Activated B cell treated with CpG ODN at 0.5 μM for 24 hours (primary cell): ENCODE measurements around the gene LIG1. TPM values are rescaled to one million over a fixed set of nuclear protein-coding genes. Genes with fewer than 3 reads are reported as not detected.

Experiments
- ATAC-seq: fragments of 200-7000 bp; cut with Tn5 transposase; one replicate; pipeline ENCODE4 v1.10.0; 2021; ENCODE audit warnings: low read depth, mild to moderate bottlenecking, moderate library complexity
- CTCF ChIA-PET: fragments of 350-600 bp; sonication (Branson Sonifier 250); formaldehyde crosslinking; loops from one replicate; lab custom pipeline; 2021; ENCODE audit warnings: antibody characterized with exemption; lab: Charles Lee
- POLR2A ChIA-PET: fragments of 350-600 bp; sonication (Branson Sonifier 250); formaldehyde crosslinking; loops from one replicate; lab custom pipeline; 2021; ENCODE audit warnings: antibody characterized with exemption; lab: Charles Lee
- DNase-seq: peaks from one replicate; pipeline ENCODE4 v3.0.0; 2022
- H3K27ac Mint-ChIP-seq: one replicate; pipeline ENCODE4 v1.8.0; 2020; ENCODE audit warnings: mixed read lengths
- H3K27me3 Mint-ChIP-seq: one replicate; pipeline ENCODE4 v1.8.0; 2021; ENCODE audit warnings: mixed read lengths
- H3K36me3 Mint-ChIP-seq: one replicate; pipeline ENCODE4 v1.8.0; 2021; ENCODE audit warnings: low read depth, mixed read lengths
- H3K4me1 Mint-ChIP-seq: one replicate; pipeline ENCODE4 v1.8.0; 2021; ENCODE audit warnings: mixed read lengths
- H3K4me3 Mint-ChIP-seq: one replicate; pipeline ENCODE4 v1.8.0; 2020; ENCODE audit warnings: mild to moderate bottlenecking, mixed read lengths
- H3K9me3 Mint-ChIP-seq: one replicate; pipeline ENCODE4 v1.8.0; 2020; ENCODE audit warnings: mixed read lengths
- CTCF ChIP-seq: fragments of 200-600 bp; IDR thresholded peaks from one replicate; pipeline ENCODE4 v1.8.0; 2022; ENCODE audit warnings: antibody characterized with exemption, mild to moderate bottlenecking
- intact Hi-C: fragments of 100-400 bp; cut with micrococcal nuclease; formaldehyde crosslinking; loops from one replicate; pipeline ENCODE4 v1.15.1; 2024
- total RNA-seq: library from RNA; stranded (reverse); gene quantifications from 2 replicates; pipeline ENCODE4 v1.2.3, GENCODE V29; 2022

The LIG1 gene
- total RNA-seq, 1 donor from 2014 or later: 41.8 TPM

- intact Hi-C loops: no loop called here
- no peak for DNase-seq
- Mint-ChIP-seq H3K4me1 (peaks cover 9% of the 10 kb centered on the region), H3K9me3 (no peaks in the 10 kb centered on the region), H3K27me3 (no peaks in the 10 kb centered on the region), H3K36me3 (peaks cover 24% of the 10 kb centered on the region), H3K4me3 (peak overlapping the region; percentile 41), H3K27ac (peak overlapping the region; percentile 76)
- no peak for TF ChIP-seq CTCF
- no peak for ATAC-seq
- ChIA-PET CTCF (interaction anchor here (0.9 to 1.1 kb wide), 2 partner anchors 22 to 99 kb away, joined by 3 read pairs; no protein-coding TSS in a partner anchor), POLR2A (interaction anchor here (0.6 to 0.9 kb wide), 2 partner anchors 8 to 94 kb away, joined by 7 to 12 read pairs; no protein-coding TSS in a partner anchor)
Observed at GRCh38 chr19:48206397-48207093, 36.4 kb upstream of the LIG1 start.

GRCh38 chr19:48203794-48204628 is 33.9 kb upstream of the LIG1 start:
- Mint-ChIP-seq H3K4me3 (no peak overlapping the region), H3K36me3 (peaks cover 8% of the 10 kb centered on the region), H3K4me1 (peaks cover 6% of the 10 kb centered on the region), H3K27me3 (no peaks in the 10 kb centered on the region), H3K27ac (no peak overlapping the region), H3K9me3 (no peaks in the 10 kb centered on the region)
- intact Hi-C loops: loop anchor here (1.0 to 5.0 kb wide), 3 partner anchors 34 to 403 kb away; partner anchors contain the start of genes LIG1, SPACA4 and ZSWIM9
- ChIA-PET CTCF (interaction anchor here (0.6 to 3.7 kb wide), 10 partner anchors 10 to 547 kb away, joined by 3 to 20 read pairs (median 4); no protein-coding TSS in a partner anchor), POLR2A (interaction anchor here (0.6 to 4.1 kb wide), 21 partner anchors 10 to 415 kb away, joined by 3 to 28 read pairs (median 5); partner anchors contain the start of genes CARD8, KDELR1, LIG1 and PLA2G4C)
- ATAC-seq: peak; percentile 100
- no peak for TF ChIP-seq CTCF
- peak; percentile 79 for DNase-seq

- Mint-ChIP-seq H3K4me1 (peaks cover 6% of the 10 kb centered on the region), H3K36me3 (peaks cover 7% of the 10 kb centered on the region), H3K27ac (no peak overlapping the region), H3K9me3 (no peaks in the 10 kb centered on the region), H3K4me3 (no peak overlapping the region), H3K27me3 (no peaks in the 10 kb centered on the region)
- DNase-seq: no peak
- ATAC-seq: no peak
- ChIA-PET CTCF (interaction anchor here (0.6 to 3.7 kb wide), 10 partner anchors 9 to 546 kb away, joined by 3 to 20 read pairs (median 4); no protein-coding TSS in a partner anchor), POLR2A (interaction anchor here (0.6 to 4.1 kb wide), 21 partner anchors 9 to 416 kb away, joined by 3 to 28 read pairs (median 5); partner anchors contain the start of genes CARD8, LIG1, PLA2G4C and RPL18)
- TF ChIP-seq CTCF: no peak
- intact Hi-C loops: loop anchor here (5.0 kb wide), 1 partner anchor 404 kb away; the partner anchor contains the start of gene SPACA4
Observed at GRCh38 chr19:48203222-48203793, 33.2 kb upstream of the LIG1 start.

GRCh38 chr19:48196933-48197665 is 27.0 kb upstream of the LIG1 start:
- H3K4me1 Mint-ChIP-seq: peaks cover 2% of the 10 kb centered on the region

More at GRCh38 chr19:48196933-48197665, 27.0 kb upstream of the LIG1 start:
- Mint-ChIP-seq H3K36me3 (no peaks in the 10 kb centered on the region), H3K4me3 (no peak overlapping the region), H3K9me3 (no peaks in the 10 kb centered on the region), H3K27ac (no peak overlapping the region), H3K27me3 (no peaks in the 10 kb centered on the region)
- CTCF ChIA-PET: no interaction called here
- DNase-seq (no peak), ATAC-seq (no peak)
- POLR2A ChIA-PET: interaction anchor here (0.6 to 1.4 kb wide), 2 partner anchors 10 to 77 kb away, joined by 3 to 4 read pairs; no protein-coding TSS in a partner anchor
- TF ChIP-seq CTCF: no peak
- intact Hi-C loops: no loop called here
